Islet of Langerhans (tissue), 1 donor: ENCODE data around the gene ALDH2.
"Not testable (repeated sequence)": the region's sequence is repeated elsewhere in the genome, so short reads cannot be mapped to it uniquely, and the experiment has no call there.

ENCODE experiments used
- FAIRE-seq: peaks from one replicate; lab custom pipeline; 2011; peaks lifted over from hg19 to GRCh38; lab: Jason Lieb, UNC

The ALDH2 gene

DNA sequence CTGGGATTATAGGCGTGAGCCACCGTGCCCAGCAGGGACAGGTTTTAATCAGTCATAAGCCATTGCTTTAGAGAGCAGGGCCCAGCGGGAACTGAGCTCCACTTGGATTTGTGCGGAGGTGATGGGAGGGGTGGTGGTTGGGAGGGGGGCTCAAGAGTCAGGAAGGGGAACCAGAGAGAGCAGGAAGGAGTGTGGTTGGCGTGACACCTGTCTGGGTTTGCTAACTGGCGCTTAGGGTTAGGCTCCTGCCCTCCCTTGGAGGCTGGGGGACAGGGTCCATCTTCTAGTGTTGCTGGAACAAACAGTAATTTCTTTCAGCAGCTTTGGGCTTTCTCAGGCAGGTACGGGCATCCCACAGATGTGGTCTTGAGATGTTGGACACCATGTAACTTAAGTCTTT is 7.5 kb upstream of the ALDH2 start:
- FAIRE-seq: no peak

DNA sequence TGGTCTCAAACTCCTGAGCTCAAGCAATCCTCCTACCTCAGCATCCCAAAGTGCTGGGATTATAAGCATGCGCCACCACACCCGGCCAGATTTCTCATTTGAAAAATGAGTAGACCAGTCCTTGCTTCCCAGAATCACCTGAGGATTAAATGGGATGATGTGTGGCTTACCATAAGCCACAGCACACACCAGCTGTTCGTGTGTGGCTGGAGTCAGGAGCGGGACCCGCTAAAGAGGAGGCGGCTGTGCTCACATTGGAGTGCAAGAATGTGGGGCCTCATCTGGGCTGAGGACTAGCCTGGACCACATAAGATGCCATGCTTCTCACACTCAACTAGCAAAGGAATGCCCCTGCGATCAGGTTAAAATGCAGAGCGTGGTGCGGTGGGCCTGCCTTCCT is 6.7 kb upstream of the ALDH2 start:
- FAIRE-seq: no peak

DNA sequence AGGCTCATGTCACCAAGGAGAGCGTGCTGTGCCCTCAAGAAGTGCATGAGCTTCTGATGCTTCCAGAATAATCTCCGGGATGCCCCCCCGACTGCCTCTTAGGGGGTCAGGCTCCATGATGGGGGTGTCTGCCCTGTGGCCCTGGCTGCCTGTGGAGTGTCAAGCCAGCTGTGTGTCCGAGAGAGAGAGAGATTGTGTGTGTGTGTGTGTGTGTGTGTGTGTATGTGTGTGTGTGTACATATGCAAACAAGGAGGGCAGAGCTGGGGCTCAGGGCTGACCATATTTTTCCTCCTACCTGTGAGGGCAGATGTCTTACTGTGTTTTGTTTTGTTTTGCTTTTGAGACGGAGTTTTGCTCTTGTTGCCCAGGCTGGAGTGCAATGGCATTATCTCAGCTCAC is 5.6 kb upstream of the ALDH2 start:
- no peak for FAIRE-seq

DNA sequence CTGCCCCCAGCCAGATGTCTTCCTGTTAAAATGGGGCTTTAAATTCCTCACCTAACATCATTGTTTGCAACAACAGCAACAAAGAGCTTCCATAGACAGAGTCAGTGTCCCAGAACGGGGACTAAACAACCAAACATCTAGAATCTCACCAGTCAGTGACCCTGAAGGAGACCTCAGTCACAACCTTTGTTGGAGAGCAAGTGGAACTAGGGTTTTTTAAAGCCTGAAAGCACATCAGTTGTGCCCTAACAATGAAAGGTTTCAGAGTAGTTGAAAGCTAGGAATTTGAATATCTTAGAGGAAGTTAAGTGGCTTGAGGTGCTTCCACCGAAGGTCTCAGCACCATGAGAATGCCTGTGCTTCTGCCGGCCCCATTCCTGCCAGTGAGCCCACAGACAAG is 5.0 kb upstream of the ALDH2 start:
- FAIRE-seq: no peak

GRCh38 chr12:111763552-111763951 is 3.2 kb upstream of the ALDH2 start:
- not testable (repeated sequence) for FAIRE-seq

GRCh38 chr12:111764120-111764821 is 2.5 kb upstream of the ALDH2 start:
- FAIRE-seq: no peak

DNA sequence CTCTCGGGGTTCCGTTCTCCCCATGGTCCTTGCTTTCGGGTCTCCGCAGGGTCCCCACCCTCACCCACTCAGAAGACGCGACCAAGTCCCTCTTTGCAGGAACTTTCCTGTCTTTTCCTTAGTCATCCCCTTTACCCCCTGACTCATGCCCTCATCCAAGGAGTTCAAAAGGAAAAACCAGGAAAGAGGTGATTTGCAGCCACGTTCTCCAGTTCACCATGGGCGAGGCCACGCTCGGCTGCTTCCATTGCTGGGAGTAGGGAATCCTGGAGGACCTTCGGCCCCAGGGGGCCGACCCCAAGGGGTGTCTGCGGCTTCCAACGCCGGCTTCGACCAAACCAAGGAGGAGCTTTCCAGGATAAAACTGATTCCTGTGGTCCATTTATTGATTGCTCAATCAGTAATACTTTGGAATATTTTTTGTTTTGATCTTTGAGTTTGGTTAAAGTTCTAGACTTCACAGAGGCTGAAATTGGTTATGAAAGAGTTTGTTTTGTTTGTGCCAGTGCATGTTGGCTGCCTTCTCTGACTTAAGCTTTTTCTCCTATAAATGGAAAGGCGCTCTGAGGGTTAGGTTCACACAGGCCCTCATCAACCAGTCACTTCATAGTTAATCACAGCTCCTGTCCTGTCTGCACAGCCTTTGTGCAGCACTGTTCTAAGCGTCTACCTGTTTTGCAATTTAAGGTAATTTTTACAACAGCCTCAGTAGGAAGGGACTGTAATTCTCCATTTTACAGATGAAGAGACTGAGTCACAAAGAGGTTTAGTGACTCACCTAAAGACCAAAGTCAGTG is 827 bp downstream of the ALDH2 start:
- FAIRE-seq: no peak

- FAIRE-seq: no peak
These were observed 1.6 kb downstream of the ALDH2 start for GRCh38 chr12:111768159-111768895.

- no peak for FAIRE-seq
These were observed 2.9 kb downstream of the ALDH2 start for GRCh38 chr12:111769599-111769998.

DNA sequence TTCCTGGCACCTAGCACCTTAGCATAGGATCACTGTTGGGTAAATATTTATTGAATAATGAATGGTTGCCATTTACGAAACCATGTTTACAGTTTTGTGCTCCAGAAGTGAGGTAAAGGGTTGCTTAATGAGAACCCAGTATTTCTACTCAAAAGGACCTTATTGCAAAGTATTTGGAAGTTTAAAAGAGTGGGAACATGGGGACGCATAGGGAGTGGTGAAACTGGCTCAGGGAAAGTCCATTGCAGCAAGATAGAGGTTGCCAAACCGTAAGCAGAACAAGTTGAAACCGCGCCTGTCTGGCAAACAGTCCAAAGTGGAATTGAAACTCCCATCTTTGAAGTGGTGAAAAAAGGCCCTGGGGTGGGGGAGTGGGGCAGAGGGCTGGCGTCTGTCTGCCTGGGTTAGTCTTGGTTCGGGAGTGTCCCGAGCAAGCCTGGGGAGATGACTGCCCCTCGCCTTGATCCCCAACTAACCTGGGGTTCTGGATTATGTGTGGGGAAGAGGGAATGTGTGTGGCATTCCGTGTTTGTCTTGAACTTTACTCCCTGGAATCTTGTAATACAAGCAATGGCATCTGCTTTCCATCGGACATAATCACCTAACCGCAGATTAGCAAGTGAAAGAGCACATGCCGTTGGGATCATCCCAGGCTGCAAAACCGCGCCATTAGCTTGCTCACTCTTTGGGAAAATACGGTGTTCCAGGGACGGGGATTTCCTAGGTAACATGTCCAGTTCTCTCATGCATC is 7.2 kb downstream of the ALDH2 start:
- no peak for FAIRE-seq

DNA sequence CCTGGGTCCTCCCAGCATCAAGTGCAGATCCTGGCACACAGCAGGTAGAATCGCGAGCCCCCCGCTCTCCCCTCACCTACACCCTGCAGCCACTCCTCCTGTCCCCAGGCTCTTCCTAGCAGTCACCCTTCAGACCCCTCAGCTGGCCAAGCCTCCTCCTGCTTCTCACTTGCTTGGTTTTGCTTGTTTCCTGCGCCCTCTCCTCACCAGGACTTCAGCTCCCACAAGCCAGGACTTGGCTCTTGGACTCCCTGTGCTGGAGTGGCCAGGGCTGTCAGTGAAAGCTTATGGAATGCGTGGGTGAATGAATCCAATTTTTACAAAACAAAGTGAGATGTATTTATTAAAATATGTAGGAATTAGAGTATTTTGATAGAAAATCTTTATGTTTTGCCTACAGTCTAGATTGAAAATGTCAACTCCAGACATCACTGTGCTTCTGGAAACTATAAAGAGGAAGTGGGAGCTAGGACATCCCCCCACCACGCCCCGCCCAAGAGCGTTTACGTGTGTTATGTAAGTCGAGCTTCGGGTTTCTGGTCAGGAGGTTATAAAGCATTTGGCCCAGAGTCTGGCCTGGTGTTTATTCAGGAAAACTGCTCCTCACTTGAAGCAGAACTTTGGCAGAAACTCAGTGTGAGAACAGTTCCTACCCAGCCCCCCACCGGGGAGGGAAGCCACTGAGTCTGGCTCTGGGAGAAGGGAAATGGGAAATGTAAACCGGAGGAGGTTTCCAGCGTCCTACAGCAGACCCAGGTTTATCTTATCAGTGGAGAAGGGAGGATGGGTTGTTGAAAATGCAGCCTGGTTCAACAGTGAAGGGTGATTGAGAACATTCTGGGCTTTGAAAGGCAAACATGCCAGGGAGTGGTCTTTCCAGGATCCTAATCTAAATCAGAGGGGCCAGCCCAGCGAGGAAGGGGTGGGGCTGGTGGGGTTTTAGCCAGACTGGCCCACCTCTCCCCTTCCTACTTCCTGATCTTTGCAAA is 8.8 kb downstream of the ALDH2 start:
- FAIRE-seq: no peak

DNA sequence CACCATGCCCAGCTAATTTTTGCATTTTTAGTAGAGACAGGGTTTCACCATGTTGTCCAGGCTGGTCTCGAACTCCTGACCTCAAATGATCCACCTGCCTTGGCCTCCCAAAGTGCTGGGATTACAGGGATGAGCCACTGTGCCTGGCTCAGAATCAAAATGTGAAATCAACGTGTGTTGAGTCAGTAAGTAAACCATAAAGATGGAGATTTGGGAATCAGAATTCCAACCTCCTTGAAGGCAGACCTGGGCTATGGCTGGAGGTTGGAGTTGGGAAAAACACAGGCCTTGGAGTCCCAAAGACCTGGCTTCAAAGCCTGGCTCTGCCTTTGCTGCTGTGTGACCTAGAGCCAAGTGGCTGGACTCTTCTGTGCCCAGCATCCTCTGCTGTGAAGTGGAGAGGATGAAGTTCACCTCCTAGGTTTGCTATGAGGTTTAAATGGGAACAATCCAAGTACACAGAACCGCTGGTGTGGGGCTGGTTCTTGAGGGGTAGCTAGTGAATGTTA is 10.2 kb downstream of the ALDH2 start:
- FAIRE-seq: no peak

- FAIRE-seq: no peak
These were observed 10.8 kb downstream of the ALDH2 start for GRCh38 chr12:111777345-111778045.

DNA sequence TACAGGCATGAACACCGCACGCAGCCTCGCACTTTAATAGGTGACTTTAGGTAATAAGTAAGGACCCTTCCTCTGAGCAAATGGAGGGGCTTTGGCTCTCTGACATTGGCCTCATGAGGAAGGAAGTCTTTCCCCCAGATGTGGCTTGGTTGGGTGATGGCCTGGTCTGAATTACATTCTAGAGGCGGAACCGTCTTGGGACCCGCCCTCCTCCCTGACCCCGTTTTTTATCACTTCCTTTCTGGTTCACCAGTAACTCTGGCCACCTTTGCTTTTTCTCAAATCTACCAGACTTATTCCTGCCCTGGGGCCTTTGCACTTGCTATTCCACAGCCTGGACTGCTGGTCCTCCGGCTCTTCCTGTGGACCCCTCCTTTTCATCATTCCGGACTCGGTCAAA is 13.4 kb downstream of the ALDH2 start:
- no peak for FAIRE-seq

- FAIRE-seq: no peak
These were observed 13.9 kb downstream of the ALDH2 start for GRCh38 chr12:111780615-111781014.

- no peak for FAIRE-seq
These were observed 14.4 kb downstream of the ALDH2 start for GRCh38 chr12:111781085-111781658.

GRCh38 chr12:111783046-111783445 is 16.3 kb downstream of the ALDH2 start:
- no peak for FAIRE-seq

DNA sequence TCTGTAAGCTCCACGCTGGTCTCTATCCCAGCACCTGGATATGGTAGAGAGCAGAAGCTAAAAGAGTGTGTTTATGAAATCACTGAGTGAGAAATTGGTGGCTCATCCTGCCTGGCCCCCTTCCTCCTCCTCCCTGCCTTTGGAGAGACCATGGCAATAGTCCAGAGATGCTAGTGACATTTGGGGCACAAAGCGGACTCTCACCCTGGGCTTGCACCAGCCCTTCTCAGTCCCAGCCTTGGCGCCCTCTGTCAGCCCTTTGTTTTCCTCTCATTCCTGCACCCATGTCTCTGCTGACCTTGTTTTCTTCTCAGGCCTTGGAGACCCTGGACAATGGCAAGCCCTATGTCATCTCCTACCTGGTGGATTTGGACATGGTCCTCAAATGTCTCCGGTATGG is 18.2 kb downstream of the ALDH2 start:
- no peak for FAIRE-seq

GRCh38 chr12:111785651-111786050 is 18.9 kb downstream of the ALDH2 start:
- no peak for FAIRE-seq

DNA sequence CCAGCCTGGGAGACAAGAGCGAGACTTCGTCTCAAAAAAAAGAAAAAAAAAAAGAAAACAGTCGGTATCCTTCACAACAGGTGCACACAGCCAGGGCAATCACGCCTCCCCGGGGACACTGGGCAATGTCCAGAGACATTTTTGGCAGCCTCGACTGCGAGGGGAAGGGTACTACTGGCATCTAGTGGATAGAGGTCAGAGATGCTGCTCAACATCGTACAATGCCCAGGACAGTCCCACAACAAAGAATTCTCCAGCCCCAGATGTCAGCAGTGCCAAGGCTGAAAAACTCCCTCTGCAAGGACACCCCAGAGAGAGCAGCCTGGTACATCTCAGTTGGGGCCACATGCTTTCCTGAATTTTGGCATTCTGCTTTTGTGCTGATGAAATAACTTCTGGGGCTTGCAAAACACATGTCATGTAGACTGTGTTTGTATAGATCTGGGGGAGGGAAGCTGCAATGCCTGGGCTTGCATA is 21.5 kb downstream of the ALDH2 start:
- no peak for FAIRE-seq
